Muscle of leg (tissue), 11 donors: ENCODE data around the gene PCBP3. TPM values are rescaled to one million over a fixed set of nuclear protein-coding genes. Genes with fewer than 3 reads are reported as not detected.

Experiments used
- DNase-seq: peaks from one replicate; pipeline ENCODE4 v3.0.0; 2013
- H3K27ac ChIP-seq: one replicate; pipeline ENCODE4 v1.5.1; 2013; ENCODE audit warnings: mild to moderate bottlenecking, low read length, control low read depth
- H3K27me3 ChIP-seq: one replicate; pipeline ENCODE4 v1.6.1; 2013; ENCODE audit warnings: low read length; ENCODE audit not compliant: control insufficient read depth, insufficient read depth
- H3K36me3 ChIP-seq: one replicate; pipeline ENCODE4 v1.6.1; 2013; ENCODE audit warnings: low read length; ENCODE audit not compliant: control insufficient read depth, insufficient read depth
- H3K4me1 ChIP-seq: one replicate; pipeline ENCODE4 v1.6.1; 2013; ENCODE audit warnings: low read length; ENCODE audit not compliant: control insufficient read depth, insufficient read depth
- H3K4me3 ChIP-seq: one replicate; pipeline ENCODE4 v1.5.1; 2013; ENCODE audit warnings: low read length, control low read depth
- H3K9me3 ChIP-seq: replicated peaks from 2 replicates; pipeline ENCODE4 v1.6.1; 2013; ENCODE audit warnings: low read depth, low read length; ENCODE audit not compliant: control insufficient read depth
- WGBS: methylation state at CpG from one replicate; pipeline ENCODE4 v1.1.5; 2013; ENCODE audit warnings: missing lambda C conversion rate; ENCODE audit not compliant: insufficient coverage; 5-methylcytosine and 5-hydroxymethylcytosine counted together
- polyA plus RNA-seq, 8 donors: library from polyadenylated mRNA; unstranded; fragments of 120-200 nt; gene quantifications; one replicate each; pipeline versions ENCODE4 v1.2.1 to v1.2.3, GENCODE V29; 2013; ENCODE audit warnings: inconsistent platforms in 1 of 8, low replicate concordance in 1 of 8; ENCODE audit not compliant: insufficient read length in 8 of 8, insufficient read depth in 1 of 8
- total RNA-seq: library from RNA; stranded (reverse); fragments of 120-200 nt; gene quantifications from one replicate; pipeline ENCODE4 v1.2.4, GENCODE V29; 2013

PCBP3 gene
- total and polyA plus RNA-seq, 9 donors, result 0.76 to 2.3 (median 1.2) TPM

DNA sequence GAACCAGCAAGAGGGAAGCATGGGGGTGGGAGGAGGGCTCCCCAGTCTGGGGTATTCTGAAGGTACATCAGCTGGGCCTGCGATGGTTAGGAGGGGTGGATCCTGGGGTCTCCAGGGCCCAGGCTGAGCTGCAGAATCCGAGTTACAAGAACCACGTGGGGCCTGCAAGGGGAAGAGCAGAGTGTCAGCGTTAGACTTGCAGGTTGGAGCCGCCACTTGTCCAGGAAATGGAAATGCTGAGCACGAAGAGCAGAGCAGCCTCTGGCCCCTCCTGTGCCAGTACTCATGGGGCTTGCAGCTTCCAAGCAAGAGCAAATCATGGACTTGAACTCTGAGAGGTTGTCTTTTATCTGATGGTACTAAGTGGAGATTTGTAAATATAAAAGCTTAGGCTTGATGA is 290.6 kb downstream of the PCBP3 start:
- no peak for DNase-seq
- 45% methylated on average over 6 of the region's 6 CpGs for WGBS

DNA sequence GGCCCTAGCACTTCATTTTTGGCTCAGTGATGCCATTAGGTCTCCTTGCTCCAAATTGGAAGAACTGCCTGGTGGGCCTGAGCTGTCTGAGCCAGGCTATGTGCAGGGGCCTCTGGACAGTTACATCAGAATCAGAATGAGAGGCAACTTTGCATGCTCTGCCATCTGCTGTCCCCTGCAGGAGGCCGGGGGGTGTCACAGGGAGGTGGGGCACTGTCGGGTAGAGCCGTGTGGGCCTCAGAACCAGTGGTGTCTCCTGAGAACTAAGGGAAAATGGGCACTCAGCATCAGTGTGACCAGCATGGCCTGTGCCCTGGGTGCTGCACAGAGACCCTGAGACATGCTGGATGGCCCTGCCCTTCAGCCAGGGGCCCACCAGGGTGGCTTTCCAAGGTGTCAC is 291.0 kb downstream of the PCBP3 start:
- no peak for DNase-seq
- no peaks in the 10 kb centered on the region for H3K36me3 ChIP-seq
- H3K27me3 ChIP-seq, result peaks cover 6% of the 10 kb centered on the region
- no peak overlapping the region for H3K4me3 ChIP-seq
- H3K9me3 ChIP-seq, result peaks cover 28% of the 10 kb centered on the region
- H3K4me1 ChIP-seq, result peaks cover 13% of the 10 kb centered on the region
- no peak overlapping the region for H3K27ac ChIP-seq
- WGBS, result 93% methylated on average over 3 of the region's 3 CpGs

More for the DNA sequence above, 290.6 kb downstream of the PCBP3 start:
- Histone ChIP-seq H3K27ac (no peak overlapping the region), H3K36me3 (no peaks in the 10 kb centered on the region), H3K4me3 (no peak overlapping the region), H3K9me3 (peaks cover 28% of the 10 kb centered on the region), H3K4me1 (peaks cover 13% of the 10 kb centered on the region), H3K27me3 (peaks cover 6% of the 10 kb centered on the region)

DNA sequence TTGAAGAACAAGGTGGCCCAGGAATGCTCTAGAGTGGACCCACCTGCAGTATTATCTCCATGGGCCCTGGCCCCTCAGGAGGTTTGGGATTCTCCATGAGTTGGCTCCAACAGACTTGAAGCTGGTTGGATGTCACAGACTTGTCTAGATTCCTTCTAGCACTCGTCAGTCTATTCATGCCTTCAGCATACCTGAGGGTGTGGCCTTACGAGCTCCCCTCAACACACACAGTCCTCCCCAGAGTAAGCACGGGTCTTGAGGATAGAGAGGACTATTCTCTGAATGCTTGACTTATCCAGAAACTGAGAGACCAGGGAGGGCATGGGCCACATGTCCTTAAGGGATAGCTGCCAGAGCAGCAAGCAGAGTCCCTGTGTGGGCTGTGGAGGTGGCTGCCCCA is 292.1 kb downstream of the PCBP3 start:
- Histone ChIP-seq H3K9me3 (peaks cover 28% of the 10 kb centered on the region), H3K4me3 (no peak overlapping the region), H3K27ac (no peak overlapping the region), H3K4me1 (peaks cover 13% of the 10 kb centered on the region), H3K36me3 (no peaks in the 10 kb centered on the region), H3K27me3 (peaks cover 6% of the 10 kb centered on the region)
- WGBS, result no CpG with 5 or more reads among the region's 3 CpGs
- no peak for DNase-seq

DNA sequence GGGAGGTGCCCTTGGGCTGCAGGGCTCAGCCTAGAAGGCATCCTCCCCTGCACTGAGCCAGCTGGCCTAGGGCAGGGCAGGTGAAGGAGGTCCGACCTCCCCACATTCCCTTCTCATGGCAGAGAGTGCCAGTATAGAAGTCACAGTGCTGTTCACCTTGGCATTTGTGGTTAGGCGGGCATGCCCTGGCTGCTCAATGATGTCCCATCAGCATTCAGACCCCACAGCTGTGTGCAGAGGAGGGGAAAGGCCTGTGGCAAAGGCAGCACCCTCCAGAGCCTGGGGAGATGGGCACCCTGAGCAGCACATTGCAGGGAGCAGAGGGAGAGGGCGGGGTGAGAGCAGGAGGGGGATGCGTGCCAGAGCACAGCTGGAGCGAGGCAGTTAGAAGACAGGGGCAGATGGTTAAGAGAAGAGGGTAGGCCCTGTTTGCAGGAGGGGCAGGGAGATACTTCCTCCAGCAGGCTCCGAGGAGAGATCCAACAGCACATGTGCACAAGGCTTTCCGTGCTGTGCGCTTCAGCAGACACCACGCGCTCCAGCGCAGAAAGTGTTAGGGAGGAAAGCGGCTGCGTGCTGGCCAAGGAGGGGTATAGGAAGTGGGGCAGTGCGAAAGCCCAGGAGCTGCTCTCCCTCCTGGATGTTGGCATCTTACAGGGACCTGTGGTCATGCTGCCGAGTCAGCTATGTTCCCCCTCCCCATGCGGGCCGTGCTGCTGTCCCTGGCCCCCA is 294.4 kb downstream of the PCBP3 start:
- Histone ChIP-seq H3K4me3 (no peak overlapping the region), H3K27ac (no peak overlapping the region), H3K9me3 (peaks cover 28% of the 10 kb centered on the region), H3K27me3 (peaks cover 6% of the 10 kb centered on the region), H3K4me1 (peaks cover 13% of the 10 kb centered on the region), H3K36me3 (no peaks in the 10 kb centered on the region)
- DNase-seq, result no peak
- 69% methylated on average over 9 of the region's 17 CpGs for WGBS

DNA sequence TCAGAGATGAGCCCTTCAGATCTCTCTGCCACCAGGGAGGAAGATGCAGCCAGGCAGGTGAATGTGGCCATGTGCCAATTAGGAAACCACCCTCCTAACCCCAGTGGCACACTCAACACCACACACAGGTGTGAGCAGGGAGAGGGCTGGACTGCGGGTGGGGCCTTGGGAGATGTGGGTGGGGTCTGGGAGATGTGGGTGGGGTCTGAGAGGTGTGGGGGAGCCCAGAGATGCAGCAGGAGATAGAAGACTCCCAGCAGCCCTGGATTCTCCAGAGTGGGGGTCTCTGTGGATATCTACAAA is 294.9 kb downstream of the PCBP3 start:
- no peak overlapping the region for H3K4me3 ChIP-seq
- no peak for DNase-seq
- no peak overlapping the region for H3K27ac ChIP-seq
- H3K27me3 ChIP-seq, result peaks cover 6% of the 10 kb centered on the region
- peaks cover 13% of the 10 kb centered on the region for H3K4me1 ChIP-seq
- no CpG with 5 or more reads among the region's 1 CpG for WGBS
- peaks cover 28% of the 10 kb centered on the region for H3K9me3 ChIP-seq
- no peaks in the 10 kb centered on the region for H3K36me3 ChIP-seq

DNA sequence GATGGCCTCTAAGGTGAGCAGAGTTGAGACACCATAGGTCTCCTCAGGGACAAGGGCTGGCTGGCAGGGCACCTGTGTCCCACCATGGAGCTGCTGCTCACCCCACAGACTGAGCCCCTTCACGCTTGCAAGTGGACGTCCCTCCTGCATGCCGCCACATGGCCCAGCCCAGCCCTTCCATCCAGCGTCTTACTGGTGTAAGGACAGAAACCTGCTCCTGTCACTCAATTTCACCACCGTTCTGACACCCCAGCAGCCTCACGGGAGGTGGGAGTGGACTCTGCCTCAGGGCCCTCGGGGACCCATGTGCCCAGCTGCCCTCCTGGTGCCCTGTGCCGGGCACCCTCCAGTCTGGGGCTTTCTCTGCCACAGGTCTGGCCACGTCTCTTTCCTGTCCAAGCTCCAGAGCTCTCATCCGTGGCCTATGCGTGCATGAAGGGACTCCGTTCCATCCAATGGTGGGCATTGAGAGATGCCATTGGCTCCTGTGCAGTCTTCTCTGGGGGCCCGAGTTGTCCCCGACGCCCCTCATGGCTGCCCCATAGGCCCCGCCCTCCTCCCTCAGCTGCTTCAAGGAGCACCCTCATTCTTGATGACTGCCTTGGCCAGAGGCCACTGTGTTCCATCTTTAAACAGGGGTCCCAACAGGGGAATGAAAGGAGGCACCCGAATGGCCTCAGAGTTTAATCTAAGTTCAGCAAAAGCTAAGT is 295.4 kb downstream of the PCBP3 start:
- no peak overlapping the region for H3K4me3 ChIP-seq
- 78% methylated on average over 16 of the region's 17 CpGs for WGBS
- H3K36me3 ChIP-seq, result no peaks in the 10 kb centered on the region
- peaks cover 6% of the 10 kb centered on the region for H3K27me3 ChIP-seq
- peaks cover 13% of the 10 kb centered on the region for H3K4me1 ChIP-seq
- H3K27ac ChIP-seq, result no peak overlapping the region
- DNase-seq, result peak; percentile 27
- peaks cover 28% of the 10 kb centered on the region for H3K9me3 ChIP-seq

DNA sequence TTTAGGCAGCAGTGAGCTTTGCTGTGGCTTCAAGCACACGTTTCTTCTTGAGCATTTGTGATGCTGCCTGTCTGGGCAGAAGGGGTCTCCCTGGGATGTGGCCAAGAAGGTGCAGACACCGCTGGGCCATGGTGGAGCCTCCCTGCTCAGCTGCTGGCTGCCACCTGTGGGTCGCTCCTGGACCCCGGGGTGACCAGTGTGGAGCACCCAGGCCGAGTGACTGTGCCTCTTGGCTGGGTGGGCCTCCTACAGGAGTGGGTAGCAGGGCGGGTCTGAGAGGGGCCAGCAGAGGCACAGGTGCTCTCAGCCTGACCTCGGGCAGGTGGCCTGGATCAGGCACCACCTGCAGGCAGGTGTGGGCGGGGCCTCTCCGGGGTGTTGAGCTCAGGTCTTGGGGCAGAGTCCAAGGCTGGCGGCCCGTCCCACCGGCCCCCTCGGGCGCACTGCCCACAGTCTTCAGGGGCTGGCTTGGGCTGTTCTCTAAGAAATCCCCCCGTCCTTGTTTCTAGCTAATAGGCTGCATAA is 296.1 kb downstream of the PCBP3 start:
- Histone ChIP-seq H3K9me3 (peaks cover 23% of the 10 kb centered on the region), H3K27me3 (peaks cover 3% of the 10 kb centered on the region), H3K36me3 (no peaks in the 10 kb centered on the region), H3K4me3 (no peak overlapping the region), H3K4me1 (peaks cover 13% of the 10 kb centered on the region), H3K27ac (no peak overlapping the region)
- DNase-seq, result no peak
- 92% methylated on average over 15 of the region's 15 CpGs for WGBS

DNA sequence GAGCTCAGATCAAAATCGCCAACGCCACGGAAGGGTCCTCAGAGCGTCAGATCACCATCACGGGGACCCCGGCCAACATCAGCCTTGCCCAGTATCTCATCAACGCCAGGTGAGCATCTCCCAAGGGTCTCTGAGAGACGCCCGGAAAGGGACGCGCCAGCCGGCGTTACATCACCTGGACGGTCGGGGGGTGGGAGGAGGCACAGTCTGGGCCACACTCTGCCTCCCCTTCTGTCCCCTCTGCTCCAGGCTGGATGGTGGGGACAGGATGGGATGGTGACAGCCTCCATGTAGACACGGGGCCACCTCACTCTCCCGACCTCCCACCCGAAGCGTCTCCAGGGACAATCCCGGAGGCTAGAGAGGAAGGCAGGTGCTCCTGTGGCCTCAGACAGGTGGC is 296.6 kb downstream of the PCBP3 start:
- no peaks in the 10 kb centered on the region for H3K36me3 ChIP-seq
- H3K4me3 ChIP-seq, result no peak overlapping the region
- peaks cover 13% of the 10 kb centered on the region for H3K4me1 ChIP-seq
- H3K27ac ChIP-seq, result no peak overlapping the region
- no peak for DNase-seq
- peaks cover 2% of the 10 kb centered on the region for H3K27me3 ChIP-seq
- 94% methylated on average over 10 of the region's 20 CpGs for WGBS
- H3K9me3 ChIP-seq, result peaks cover 18% of the 10 kb centered on the region

DNA sequence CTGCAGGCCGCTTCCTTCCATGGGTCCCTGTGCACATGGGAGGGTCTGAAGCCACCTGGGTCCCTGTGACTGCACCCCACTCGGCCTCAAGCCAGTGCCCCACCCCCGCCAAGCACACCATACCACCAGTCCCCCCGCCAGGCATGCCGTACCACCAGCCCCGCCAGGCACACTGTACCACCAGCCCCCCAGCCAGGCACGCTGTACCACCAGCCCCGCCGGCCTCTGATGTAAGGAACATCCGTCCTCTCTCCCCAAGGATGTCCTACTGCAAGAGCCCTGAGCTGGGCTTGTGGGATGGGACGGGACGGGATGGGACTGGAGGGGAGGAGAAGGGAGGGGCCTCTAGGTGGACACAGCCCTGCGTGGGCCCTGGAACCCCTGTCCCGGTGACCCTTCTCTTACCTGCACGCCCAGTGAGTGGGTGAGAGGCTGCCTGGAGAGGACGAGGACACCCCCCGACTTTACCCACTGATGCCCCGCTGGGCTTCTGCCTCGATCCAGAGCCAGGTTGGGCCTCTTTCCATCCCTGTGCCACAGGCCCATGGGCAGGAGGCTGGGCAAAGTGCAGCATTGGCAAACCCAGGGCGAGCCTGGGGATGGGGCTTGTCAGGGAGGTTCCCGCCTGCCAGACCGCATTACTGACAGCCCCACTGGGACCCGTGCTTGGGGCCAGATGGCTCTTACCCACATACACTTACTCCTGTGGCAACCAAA is 297.3 kb downstream of the PCBP3 start:
- WGBS, result 79% methylated on average over 11 of the region's 23 CpGs
- no peak for DNase-seq
- Histone ChIP-seq H3K4me1 (peaks cover 20% of the 10 kb centered on the region), H3K27ac (no peak overlapping the region), H3K27me3 (peaks cover 2% of the 10 kb centered on the region), H3K9me3 (peaks cover 11% of the 10 kb centered on the region), H3K36me3 (no peaks in the 10 kb centered on the region), H3K4me3 (no peak overlapping the region)

DNA sequence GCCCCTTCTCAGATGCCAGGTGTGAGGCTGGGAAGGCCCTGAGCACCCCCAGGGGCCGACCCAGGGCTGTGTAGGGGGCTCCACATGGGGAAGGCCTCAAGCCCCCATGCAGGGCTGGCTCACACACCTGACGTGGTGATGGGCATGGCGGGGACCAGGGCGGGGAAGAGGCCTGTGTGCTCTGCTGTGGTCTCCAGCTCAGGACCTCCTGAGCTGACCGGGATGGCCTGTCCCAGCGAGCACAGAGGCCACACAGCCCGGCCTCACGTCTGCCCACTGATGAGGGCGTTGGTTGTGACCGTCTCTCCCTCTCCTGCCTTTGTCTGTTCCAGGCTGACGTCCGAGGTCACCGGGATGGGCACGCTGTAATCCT is 297.8 kb downstream of the PCBP3 start:
- Histone ChIP-seq H3K27me3 (no peaks in the 10 kb centered on the region), H3K9me3 (peaks cover 5% of the 10 kb centered on the region), H3K4me1 (peaks cover 21% of the 10 kb centered on the region), H3K4me3 (no peak overlapping the region), H3K36me3 (no peaks in the 10 kb centered on the region), H3K27ac (no peak overlapping the region)
- DNase-seq, result no peak
- 74% methylated on average over 13 of the region's 14 CpGs for WGBS
